K562 (cell line): ENCODE data around the gene DISC1. TPM values are rescaled to one million over a fixed set of nuclear protein-coding genes. Genes with fewer than 3 reads are reported as not detected.

Experiments used
- ATAC-seq: fragments of 200-7000 bp; cut with Tn5 transposase; 3 replicates; pipeline ENCODE4 v1.9.1; 2020; ENCODE audit warnings: moderate library complexity
- BruUV-seq: library from RNA; stranded (reverse); fragments of 400-500 nt; replicated peaks from 2 replicates; lab custom pipeline; 2021; lab: Mats Ljungman, UMichigan
- CTCF ChIA-PET: fragments of 300-600 bp; formaldehyde crosslinking; extraction: SDS; loops from one replicate; lab custom pipeline; 2021; ENCODE audit warnings: low intra/inter-chr PET ratio; lab: Yijun Ruan, JAX
- POLR2A ChIA-PET: fragments of 300-600, 350-650 bp; sonication (Branson Sonifier 250); formaldehyde crosslinking; extraction: SDS; loops from one replicate; lab custom pipeline; 2021; ENCODE audit warnings: antibody characterized with exemption, inconsistent platforms; lab: Yijun Ruan, JAX
- DNase-seq, 4 experiments: peaks; one replicate each; pipeline versions ENCODE4 v3.0.0 to v3.0.0-alpha.2; 2011 to 2018; ENCODE audit warnings: low spot score in 3 of 4, mixed read lengths in 3 of 4; ENCODE audit errors: extremely low read depth in 1 of 4
- FAIRE-seq: peaks from 2 replicates; lab custom pipeline; 2011; peaks lifted over from hg19 to GRCh38; lab: Jason Lieb, UNC
- H2AFZ ChIP-seq: 2 replicates; pipeline ENCODE4 v1.6.0; 2011; ENCODE audit warnings: low read depth, low read length, control low read depth, inconsistent platforms
- H3K27ac ChIP-seq: fragments of 200-600 bp; 3 replicates; pipeline ENCODE4 v1.8.0; 2011; ENCODE audit warnings: low read depth, mild to moderate bottlenecking, control low read depth, inconsistent platforms, low read length, moderate library complexity, mixed read lengths; ENCODE audit errors: extremely low read depth
- H3K27me3 ChIP-seq, 2 experiments: fragments of 300-600 bp in 1 of 2; 2 replicates in 1 of 2; 3 replicates in 1 of 2; pipeline versions ENCODE4 v1.6.0 to v1.8.0; 2011; ENCODE audit warnings: inconsistent platforms in 2 of 2, low read length in 2 of 2, mild to moderate bottlenecking in 1 of 2, mixed read lengths in 1 of 2, moderate library complexity in 1 of 2; ENCODE audit not compliant: control insufficient read depth in 2 of 2, insufficient read depth in 2 of 2
- H3K36me3 ChIP-seq: fragments of 300-600 bp; 3 replicates; pipeline ENCODE4 v1.8.0; 2011; ENCODE audit warnings: mild to moderate bottlenecking, low read length, inconsistent platforms; ENCODE audit not compliant: control insufficient read depth, insufficient read depth
- H3K4me1 ChIP-seq, 2 experiments: fragments of 200-600 bp in 1 of 2; replicated peaks in 1 of 2; 2 replicates in 1 of 2; 3 replicates in 1 of 2; pipeline versions ENCODE4 v1.5.1 to v1.8.0; 2011; ENCODE audit warnings: inconsistent platforms in 2 of 2, low read length in 2 of 2, mild to moderate bottlenecking in 1 of 2, mixed read lengths in 1 of 2, moderate library complexity in 1 of 2; ENCODE audit not compliant: control insufficient read depth in 2 of 2, insufficient read depth in 2 of 2
- H3K4me2 ChIP-seq: 2 replicates; pipeline ENCODE4 v1.6.1; 2011; ENCODE audit warnings: low read length, control low read depth, inconsistent platforms, mixed read lengths; ENCODE audit not compliant: insufficient read depth
- H3K4me3 ChIP-seq: fragments of 200-600 bp; sonication (generic), shearing (Covaris generic); 2 replicates; pipeline ENCODE4 v1.5.1; 2016; ENCODE audit warnings: control low read depth, inconsistent platforms
- H3K79me2 ChIP-seq: fragments of 200-600 bp; 3 replicates; pipeline ENCODE4 v1.8.0; 2011; ENCODE audit warnings: low read length, inconsistent platforms; ENCODE audit not compliant: control insufficient read depth, insufficient read depth
- H3K9ac ChIP-seq, 2 experiments: 2 replicates each; pipeline versions ENCODE4 v1.6.0 to v1.6.1; 2011; ENCODE audit warnings: low read depth in 2 of 2, low read length in 2 of 2, control low read depth in 1 of 2, inconsistent platforms in 1 of 2, mild to moderate bottlenecking in 1 of 2, mixed read lengths in 1 of 2; ENCODE audit not compliant: insufficient read depth in 1 of 2
- H3K9me1 ChIP-seq: one replicate; pipeline ENCODE4 v1.6.0; 2011; ENCODE audit warnings: inconsistent platforms, mild to moderate bottlenecking, low read length, moderate library complexity; ENCODE audit not compliant: control insufficient read depth, insufficient read depth
- H3K9me3 ChIP-seq: replicated peaks from 2 replicates; pipeline ENCODE4 v1.5.1; 2011; ENCODE audit warnings: low read depth, low read length, inconsistent platforms; ENCODE audit not compliant: control insufficient read depth, insufficient read depth
- H4K20me1 ChIP-seq: replicated peaks from 2 replicates; pipeline ENCODE4 v1.6.1; 2011; ENCODE audit warnings: low read length, inconsistent platforms, mixed read lengths; ENCODE audit not compliant: control insufficient read depth, insufficient read depth
- ADNP ChIP-seq: fragments of 200-800 bp; sonication (Bioruptor generic); IDR thresholded peaks from 2 replicates; pipeline ENCODE4 v1.6.1; 2016; ENCODE audit warnings: missing genetic modification characterization, missing compliant biosample characterization
- ELF4 ChIP-seq: fragments of 450-650 bp; formaldehyde crosslinking; IDR thresholded peaks from 2 replicates; pipeline ENCODE4 v1.4.0; 2022; ENCODE audit warnings: missing genetic modification characterization
- OTX1 ChIP-seq: fragments of 450-650 bp; formaldehyde crosslinking; IDR thresholded peaks from 2 replicates; pipeline ENCODE4 v1.4.0; 2022; ENCODE audit warnings: mild to moderate bottlenecking
- SMAD3 ChIP-seq: fragments of 450-650 bp; formaldehyde crosslinking; conservative IDR thresholded peaks from 2 replicates; pipeline ENCODE4 v1.4.0; 2020; ENCODE audit warnings: mild to moderate bottlenecking
- ZNF280A ChIP-seq: fragments of 450-650 bp; IDR thresholded peaks from 2 replicates; pipeline ENCODE4 v1.6.1; 2018; ENCODE audit warnings: mild to moderate bottlenecking, low read depth; ENCODE audit not compliant: partially characterized antibody
- ZNF316 ChIP-seq: fragments of 450-650 bp; IDR thresholded peaks from 2 replicates; pipeline ENCODE4 v1.6.1; 2016
- in situ Hi-C: fragments of 300-500 bp; cut with MboI; formaldehyde crosslinking; loops from 4 replicates; pipeline ENCODE4 v1.15.0; 2018; ENCODE audit warnings: inconsistent platforms, mixed read lengths
- intact Hi-C: fragments of 100-400 bp; cut with micrococcal nuclease; formaldehyde crosslinking; loops from 2 replicates; pipeline ENCODE4 v1.14.2; 2022
- polyA plus RNA-seq, 8 experiments: library from polyadenylated mRNA; depleted of rRNA in 4 of 8; stranded (reverse) in 5 of 8; unstranded in 3 of 8; fragments of >200 nt; fragmentation: Nextera tagmentation in 2 of 8; fragmentation: Illumina TruSeq in 1 of 8; extraction: Ambion mirVana in 2 of 8; extraction: Trizol in 1 of 8; gene quantifications; 2 replicates each; pipeline versions ENCODE4 v1.2.1 to v1.2.3, GENCODE V29; 2011 to 2014; ENCODE audit warnings: inconsistent platforms in 1 of 8, missing spikeins in 1 of 8
- total RNA-seq, 7 experiments: library from RNA; depleted of rRNA in 6 of 7; stranded (reverse); fragments of >200 nt in 6 of 7; fragmentation: Illumina TruSeq in 2 of 7; extraction: Trizol in 2 of 7; gene quantifications; 2 replicates each; pipeline versions ENCODE4 v1.2.1 to v1.2.3, GENCODE V29; 2011 to 2021; ENCODE audit warnings: low replicate concordance in 1 of 7
- TF ChIP-seq, protein P1 (sequence below): fragments of 450-650 bp; formaldehyde crosslinking; conservative IDR thresholded peaks from 2 replicates; pipeline ENCODE4 v1.4.0; 2022; ENCODE audit warnings: mild to moderate bottlenecking, missing genetic modification characterization

DISC1 gene
- total and polyA plus RNA-seq, 9 of the 15 experiments (the other 6 are each of a cell fraction or from before 2014, with no cell fraction given): 0.01 to 0.11 (median 0.08) TPM; not detected in 1

DNA sequence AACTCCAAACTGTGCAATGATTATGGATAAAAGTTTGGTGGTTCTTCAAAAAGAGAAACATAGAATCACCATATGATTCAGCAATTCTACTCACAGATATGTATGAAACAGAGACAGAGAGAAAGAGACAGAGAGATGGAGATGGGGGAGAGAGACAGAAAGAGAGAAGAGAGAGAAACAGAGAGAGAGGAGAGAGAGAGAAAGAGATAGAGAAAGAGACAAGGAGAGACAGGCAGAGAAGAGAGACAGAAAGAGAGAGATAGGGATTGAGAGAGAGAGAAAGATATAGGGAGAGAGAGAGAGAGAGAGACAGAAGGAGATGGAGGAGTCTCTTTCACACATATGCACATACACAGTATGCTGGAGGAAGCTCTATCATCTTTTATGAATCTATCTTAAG is 87.8 kb downstream of the DISC1 start:
- Histone ChIP-seq H3K9ac (no peak overlapping the region), H3K4me2 (no peak overlapping the region), H3K27ac (no peak overlapping the region), H3K9me3 (no peaks in the 10 kb centered on the region), H4K20me1 (no peaks in the 10 kb centered on the region), H3K27me3 (no peaks in the 10 kb centered on the region), H3K36me3 (no peaks in the 10 kb centered on the region), H2AFZ (no peak overlapping the region), H3K79me2 (no peaks in the 10 kb centered on the region), H3K9me1 (no peaks in the 10 kb centered on the region), H3K4me3 (no peak overlapping the region), H3K4me1 (no peaks in the 10 kb centered on the region)
- DNase-seq (no peak), ATAC-seq (no peak), FAIRE-seq (no peak)
- CTCF ChIA-PET: no interaction called here
- no TSS peak for BruUV-seq
- POLR2A ChIA-PET: no interaction called here
- in situ Hi-C loops (no loop called here), intact Hi-C loops (no loop called here)
- no peak for TF ChIP-seq ADNP (tag)
- no peak for TF ChIP-seq ZNF280A
- no peak for TF ChIP-seq SMAD3 (CRISPR knock-in tag)
- peak; percentile 20; the same call in 1 of the 2 replicates for TF ChIP-seq ZNF316
- TF ChIP-seq, protein P1, sequence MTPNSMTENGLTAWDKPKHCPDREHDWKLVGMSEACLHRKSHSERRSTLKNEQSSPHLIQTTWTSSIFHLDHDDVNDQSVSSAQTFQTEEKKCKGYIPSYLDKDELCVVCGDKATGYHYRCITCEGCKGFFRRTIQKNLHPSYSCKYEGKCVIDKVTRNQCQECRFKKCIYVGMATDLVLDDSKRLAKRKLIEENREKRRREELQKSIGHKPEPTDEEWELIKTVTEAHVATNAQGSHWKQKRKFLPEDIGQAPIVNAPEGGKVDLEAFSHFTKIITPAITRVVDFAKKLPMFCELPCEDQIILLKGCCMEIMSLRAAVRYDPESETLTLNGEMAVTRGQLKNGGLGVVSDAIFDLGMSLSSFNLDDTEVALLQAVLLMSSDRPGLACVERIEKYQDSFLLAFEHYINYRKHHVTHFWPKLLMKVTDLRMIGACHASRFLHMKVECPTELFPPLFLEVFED (CRISPR knock-in tag): 0 out of 2 replicates have a peak, but pooled peaks have one; percentile 54
- TF ChIP-seq OTX1 (CRISPR knock-in tag): 0 out of 2 replicates have a peak, but pooled peaks have one; percentile 45
- TF ChIP-seq ELF4 (CRISPR knock-in tag): 0 out of 2 replicates have a peak, but pooled peaks have one; percentile 38
